Erythroblast (primary cell): ENCODE results near the gene P2RY12.

ENCODE experiments used
- GATA1 ChIP-seq: IDR thresholded peaks from 2 replicates; pipeline ENCODE4 v1.6.1; 2011; ENCODE audit warnings: low read depth, mild to moderate bottlenecking, control low read depth, low read length, moderate library complexity
- POLR2A ChIP-seq: IDR thresholded peaks from 2 replicates; pipeline ENCODE4 v1.6.1; 2011; ENCODE audit warnings: mild to moderate bottlenecking, low read length

DNA sequence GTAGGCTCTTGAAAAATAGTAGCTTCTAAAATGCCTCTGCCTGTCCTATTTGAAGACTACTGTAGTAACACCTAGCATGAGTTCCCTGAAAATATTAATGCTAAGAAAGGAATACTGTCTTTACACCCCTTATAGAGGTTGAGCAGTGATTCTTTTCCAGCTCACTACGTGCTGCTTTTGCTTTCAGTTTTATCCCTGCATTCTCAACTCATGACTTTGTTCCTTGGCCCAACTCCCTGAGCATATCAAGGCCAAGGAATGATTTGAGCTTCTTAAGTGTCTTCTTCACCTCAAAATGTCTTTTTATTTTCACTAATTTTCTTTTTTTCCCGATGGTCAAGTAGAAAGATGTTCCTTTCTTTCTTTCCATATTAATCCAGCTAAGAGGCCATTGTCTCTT is 38.7 kb downstream of the P2RY12 start:
- no peak for TF ChIP-seq POLR2A
- TF ChIP-seq GATA1 = no peak
